Heart right ventricle (tissue), 16 donors: ENCODE data around the gene ZNRD2. TPM values are rescaled to one million over a fixed set of nuclear protein-coding genes. Genes with fewer than 3 reads are reported as not detected.
A peak's percentile ranks its signal among the peaks of the same experiment; 100 is the strongest.
"Not testable (repeated sequence)": the region's sequence is repeated elsewhere in the genome, so short reads cannot be mapped to it uniquely, and the experiment has no call there.

Source experiments
- ATAC-seq, 8 donors: fragments of 200-7000 bp; cut with Tn5 transposase; one replicate each; pipeline ENCODE4 v1.9.1; 2020; ENCODE audit warnings: mild to moderate bottlenecking in 8 of 8, moderate library complexity in 8 of 8, moderate number of reproducible peaks in 1 of 8
- DNase-seq, 2 donors: peaks; one replicate each; pipeline ENCODE4 v3.0.0-alpha.2; 2020
- H3K27ac ChIP-seq, 10 donors: fragments of 200-600 bp; sonication (generic) in 2 of 10; one replicate each; pipeline versions ENCODE4 v1.5.0 to v1.8.0; 2020 to 2022; ENCODE audit warnings: mild to moderate bottlenecking in 3 of 10
- H3K27me3 ChIP-seq, 7 donors: fragments of 200-600 bp; one replicate each; pipeline ENCODE4 v1.8.0; 2021 to 2022; ENCODE audit warnings: mild to moderate bottlenecking in 2 of 7
- H3K36me3 ChIP-seq, 9 donors: fragments of 200-600 bp; sonication (generic) in 1 of 9; one replicate each; pipeline versions ENCODE4 v1.5.0 to v1.8.0; 2020 to 2022; ENCODE audit warnings: mild to moderate bottlenecking in 2 of 9
- H3K4me1 ChIP-seq, 9 donors: fragments of 200-600 bp; sonication (generic) in 1 of 9; one replicate each; pipeline versions ENCODE4 v1.5.0 to v1.8.0; 2020 to 2022; ENCODE audit warnings: mild to moderate bottlenecking in 4 of 9
- H3K4me3 ChIP-seq, 10 donors: fragments of 200-600 bp; sonication (generic) in 2 of 10; one replicate each; pipeline versions ENCODE4 v1.5.0 to v1.8.0; 2020 to 2022; ENCODE audit warnings: mild to moderate bottlenecking in 7 of 10, moderate library complexity in 2 of 10
- H3K9me3 ChIP-seq, 11 donors: fragments of 200-600 bp in 10 of 11; sonication (generic) in 2 of 11; one replicate each; pipeline versions ENCODE4 v1.5.0 to v1.8.0; 2013 to 2022; ENCODE audit warnings: mild to moderate bottlenecking in 2 of 11, control low read depth in 1 of 11, moderate library complexity in 1 of 11
- WGBS, 2 donors: extraction: QIAGEN DNeasy Blood & Tissue Kit; methylation state at CpG; one replicate each; pipeline ENCODE4 v1.1.7; 2013; ENCODE audit warnings: inconsistent platforms in 1 of 2; 5-methylcytosine and 5-hydroxymethylcytosine counted together
- intact Hi-C, 10 donors: fragments of 100-400 bp; cut with DNase I; formaldehyde crosslinking; loops; one replicate each; pipeline versions ENCODE4 v1.11.1 to v1.14.2; 2022
- long read RNA-seq, 3 donors: library from polyadenylated mRNA; unstranded; transcript quantifications; one replicate each; pipeline ENCODE4 v2.0.0, GENCODE V29; 2020 to 2021
- polyA plus RNA-seq, 2 donors: library from polyadenylated mRNA; stranded (reverse); fragments of 200-250 nt; gene quantifications; one replicate each; pipeline ENCODE4 v1.2.3, GENCODE V29; 2013
- total RNA-seq, 10 donors: library from RNA; stranded (reverse); fragmentation: NEBNext Ultra II Directional in 3 of 10; extraction: Animal tissue kit (Norgen Biotek cat#: 25700) in 3 of 10; gene quantifications; one replicate each; pipeline versions ENCODE4 v1.2.1 to v1.2.4, GENCODE V29; 2021 to 2023
- TF ChIP-seq, protein P1 (sequence below), 9 donors: fragments of 200-600 bp; sonication (generic) in 2 of 9; IDR thresholded peaks; one replicate each; pipeline versions ENCODE4 v1.5.0 to v1.8.0; 2021 to 2022; ENCODE audit warnings: antibody characterized with exemption in 9 of 9, mild to moderate bottlenecking in 5 of 9, moderate library complexity in 1 of 9
- donor health status: Arrhythmogenic right ventricular cardiomyopathy.
- donor health status: ischemic (EF 13 %, LVEDD 7.1; RV severe dilation, severe dysfunction).
- donor health status: healthy with polysubstance abuse.
- donor health status: DM: no; HTN: yes; CAD: no.
- donor health status: DM: no; HTN: no; CAD: no.
- donor health status: ischemic (EF 25% LVEDD 6.9; RV normal size, moderate dysfunction).
- donor health status: ischemic (EF 25% LVEDD 5.7; RV mildly dilated, moderate dysfunction).
- donor health status: healthy.
- donor health status: DM: yes; HTN: yes; CAD: no.
- donor health status: Ischemic cardiomyopathy.
- donor health status: ischemic (EF 35%, LVEDD 5.7; RV mildly dilated, moderate dysfunction).
- donor health status: nonischemic (EF 11% LVEDD 7.7; RV severe dilation, severe dysfunction).
- donor health status: DM: yes; HTN: yes; CAD: no.
- donor health status: PGD.
- donor health status: ischemic (EF 29% LVEDD 5.4; RV normal size, mild dysfunction).
- donor health status: nonischemic (EF 23%, LVEDD 6.1; RV moderate dilation, normal function).

ZNRD2 gene, protein sequence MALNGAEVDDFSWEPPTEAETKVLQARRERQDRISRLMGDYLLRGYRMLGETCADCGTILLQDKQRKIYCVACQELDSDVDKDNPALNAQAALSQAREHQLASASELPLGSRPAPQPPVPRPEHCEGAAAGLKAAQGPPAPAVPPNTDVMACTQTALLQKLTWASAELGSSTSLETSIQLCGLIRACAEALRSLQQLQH
- total RNA-seq (10 to 100 TPM; 23.7 to 44.0 (median 26.3) TPM), polyA plus RNA-seq (10 to 100 TPM; 55.6 to 92.0 TPM)
- long read RNA-seq, donor 1, transcript SSSCA1-201 (4 exons, 698 nt) = major isoform, 8 of 15 reads
- long read RNA-seq, donor 1, partial matches to known transcripts = 0 of 15 reads
- long read RNA-seq, donor 1, other reads (novel, unspliced or antisense) = 5 of 15 reads
- long read RNA-seq, donor 2, transcript SSSCA1-201 (4 exons, 698 nt) = major isoform, 17 of 35 reads
- long read RNA-seq, donor 2, partial matches to known transcripts = 10 of 35 reads
- long read RNA-seq, donor 2, other reads (novel, unspliced or antisense) = 5 of 35 reads
- long read RNA-seq, donor 3, transcript SSSCA1-201 (4 exons, 698 nt) = major isoform, 5 of 8 reads
- long read RNA-seq, donor 3, partial matches to known transcripts = 0 of 8 reads
- long read RNA-seq, donor 3, other reads (novel, unspliced or antisense) = 0 of 8 reads

DNA sequence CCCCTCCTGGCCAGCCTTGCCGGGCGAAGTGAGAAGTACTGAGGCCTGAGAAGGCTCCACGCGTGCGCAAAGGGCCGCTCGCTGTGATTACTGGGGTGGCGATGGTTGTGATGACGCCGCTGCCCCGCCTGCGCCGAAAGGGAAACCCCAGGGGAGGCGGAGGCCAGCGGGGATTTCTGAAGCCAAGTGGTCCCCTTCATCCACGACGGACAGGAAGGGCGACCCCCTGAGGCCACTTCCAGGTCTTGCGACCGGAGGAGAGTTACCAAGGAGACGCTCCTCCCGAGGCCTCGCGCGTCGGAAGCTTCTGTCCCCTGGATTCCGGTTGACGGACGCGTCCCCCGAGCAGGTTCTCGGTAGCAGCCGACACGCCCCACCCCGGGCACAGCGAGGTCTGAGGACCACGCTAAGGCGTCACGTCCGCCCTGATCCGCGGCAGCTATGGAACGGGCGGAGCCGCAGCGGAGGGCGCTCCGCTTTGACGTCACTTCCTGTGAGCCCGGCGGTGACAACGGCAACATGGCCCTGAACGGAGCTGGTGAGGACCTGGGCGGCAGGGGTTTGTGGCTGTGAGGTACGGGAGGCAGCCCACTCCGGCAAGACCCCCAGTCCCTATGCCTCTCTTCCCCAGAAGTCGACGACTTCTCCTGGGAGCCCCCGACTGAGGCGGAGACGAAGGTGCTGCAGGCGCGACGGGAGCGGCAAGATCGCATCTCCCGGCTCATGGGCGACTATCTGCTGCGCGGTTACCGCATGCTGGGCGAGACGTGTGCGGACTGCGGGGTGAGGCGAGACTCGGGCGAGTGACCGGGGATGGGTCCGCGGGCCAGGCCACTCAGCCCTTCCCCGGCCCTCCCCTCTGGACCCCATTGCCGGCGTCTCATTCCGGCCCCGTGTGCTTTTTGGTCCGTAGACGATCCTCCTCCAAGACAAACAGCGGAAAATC, at the start of gene ZNRD2:
Gene ZNRD2, plus strand, starts transcription at position 505 of the 946 bp plus-strand sequence. Its CDS starts 15 bp downstream, at position 520.
- intact Hi-C loops = loop anchor here in 6 of 10 donors (1.0 to 5.0 kb wide), 7 partner anchors 29 to 347 kb away; partner anchors contain the start of genes MAP3K11 (in 2 of the 6), C11orf68 (in 1 of the 6) and DRAP1 (in 1 of the 6)
- H3K9me3 ChIP-seq = no peaks in the 10 kb centered on the region
- peaks cover 24 to 76% (median 59%) of the 10 kb centered on the region in 9 donors for H3K4me1 ChIP-seq
- WGBS, 2 donors = 0% methylated on average over 82 to 89 of the region's 89 CpGs
- TF ChIP-seq, protein P1, sequence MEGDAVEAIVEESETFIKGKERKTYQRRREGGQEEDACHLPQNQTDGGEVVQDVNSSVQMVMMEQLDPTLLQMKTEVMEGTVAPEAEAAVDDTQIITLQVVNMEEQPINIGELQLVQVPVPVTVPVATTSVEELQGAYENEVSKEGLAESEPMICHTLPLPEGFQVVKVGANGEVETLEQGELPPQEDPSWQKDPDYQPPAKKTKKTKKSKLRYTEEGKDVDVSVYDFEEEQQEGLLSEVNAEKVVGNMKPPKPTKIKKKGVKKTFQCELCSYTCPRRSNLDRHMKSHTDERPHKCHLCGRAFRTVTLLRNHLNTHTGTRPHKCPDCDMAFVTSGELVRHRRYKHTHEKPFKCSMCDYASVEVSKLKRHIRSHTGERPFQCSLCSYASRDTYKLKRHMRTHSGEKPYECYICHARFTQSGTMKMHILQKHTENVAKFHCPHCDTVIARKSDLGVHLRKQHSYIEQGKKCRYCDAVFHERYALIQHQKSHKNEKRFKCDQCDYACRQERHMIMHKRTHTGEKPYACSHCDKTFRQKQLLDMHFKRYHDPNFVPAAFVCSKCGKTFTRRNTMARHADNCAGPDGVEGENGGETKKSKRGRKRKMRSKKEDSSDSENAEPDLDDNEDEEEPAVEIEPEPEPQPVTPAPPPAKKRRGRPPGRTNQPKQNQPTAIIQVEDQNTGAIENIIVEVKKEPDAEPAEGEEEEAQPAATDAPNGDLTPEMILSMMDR (IDR thresholded peaks at IDR 0.05) = peak in 8 of 9 donors; percentile 39 to 73 (median 62)
- ATAC-seq (peak; percentile 85 to 92 (median 90)), DNase-seq (peak; percentile 97 to 98)
- peak within 1 kb of the TSS; percentile 73 to 98 (median 94) for H3K27ac ChIP-seq
- no peaks in the 10 kb centered on the region for H3K27me3 ChIP-seq
- H3K36me3 ChIP-seq = peaks cover 0 to 16% (median 0%) of the 10 kb centered on the region in 9 donors
- peak within 1 kb of the TSS; percentile 54 to 98 (median 86) for H3K4me3 ChIP-seq

DNA sequence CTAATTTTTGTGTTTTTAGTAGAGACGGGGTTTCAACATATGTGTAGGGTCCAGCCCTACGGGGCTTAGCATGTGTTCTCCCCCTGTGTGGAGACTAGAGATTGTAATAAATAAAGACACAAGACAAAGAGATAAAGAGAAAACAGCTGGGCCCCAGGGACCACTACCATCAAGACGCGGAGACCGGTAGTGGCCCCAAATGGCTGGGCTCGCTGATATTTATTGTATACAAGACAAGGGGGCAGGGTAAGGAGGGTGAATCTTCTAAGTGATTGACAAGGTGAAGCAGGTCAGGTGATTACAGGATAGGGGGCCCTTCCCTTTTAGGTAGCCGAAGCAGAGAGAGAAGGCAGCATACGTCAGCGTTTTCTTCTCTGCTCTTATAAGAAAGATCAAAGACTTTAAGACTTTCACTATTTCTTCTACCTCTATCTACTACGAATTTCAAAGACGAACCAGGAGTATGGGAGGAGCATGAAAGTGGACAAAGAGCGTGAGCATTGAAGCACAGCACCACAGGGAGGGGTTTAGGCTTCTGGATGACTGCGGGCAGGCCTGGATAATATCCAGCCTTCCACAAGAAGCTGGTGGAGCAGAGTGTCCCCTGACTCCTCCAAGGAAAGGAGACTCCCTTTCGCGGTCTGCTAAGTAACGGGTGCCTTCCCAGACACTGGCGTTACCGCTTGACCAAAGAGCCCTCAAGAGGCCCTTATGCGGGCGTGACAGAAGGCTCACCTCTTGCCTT, 48.3 kb upstream of the ZNRD2 start:
- DNase-seq, H3K27me3 ChIP-seq, H3K27ac ChIP-seq, ATAC-seq, H3K9me3 ChIP-seq, intact Hi-C loops, H3K4me3 ChIP-seq: not testable (repeated sequence)
- peaks cover 9 to 39% (median 24%) of the 10 kb centered on the region in 9 donors for H3K4me1 ChIP-seq
- 73 to 78% methylated on average over 20 of the region's 20 CpGs for WGBS, 2 donors
- peaks cover 0 to 10% (median 6%) of the 10 kb centered on the region in 9 donors for H3K36me3 ChIP-seq

DNA sequence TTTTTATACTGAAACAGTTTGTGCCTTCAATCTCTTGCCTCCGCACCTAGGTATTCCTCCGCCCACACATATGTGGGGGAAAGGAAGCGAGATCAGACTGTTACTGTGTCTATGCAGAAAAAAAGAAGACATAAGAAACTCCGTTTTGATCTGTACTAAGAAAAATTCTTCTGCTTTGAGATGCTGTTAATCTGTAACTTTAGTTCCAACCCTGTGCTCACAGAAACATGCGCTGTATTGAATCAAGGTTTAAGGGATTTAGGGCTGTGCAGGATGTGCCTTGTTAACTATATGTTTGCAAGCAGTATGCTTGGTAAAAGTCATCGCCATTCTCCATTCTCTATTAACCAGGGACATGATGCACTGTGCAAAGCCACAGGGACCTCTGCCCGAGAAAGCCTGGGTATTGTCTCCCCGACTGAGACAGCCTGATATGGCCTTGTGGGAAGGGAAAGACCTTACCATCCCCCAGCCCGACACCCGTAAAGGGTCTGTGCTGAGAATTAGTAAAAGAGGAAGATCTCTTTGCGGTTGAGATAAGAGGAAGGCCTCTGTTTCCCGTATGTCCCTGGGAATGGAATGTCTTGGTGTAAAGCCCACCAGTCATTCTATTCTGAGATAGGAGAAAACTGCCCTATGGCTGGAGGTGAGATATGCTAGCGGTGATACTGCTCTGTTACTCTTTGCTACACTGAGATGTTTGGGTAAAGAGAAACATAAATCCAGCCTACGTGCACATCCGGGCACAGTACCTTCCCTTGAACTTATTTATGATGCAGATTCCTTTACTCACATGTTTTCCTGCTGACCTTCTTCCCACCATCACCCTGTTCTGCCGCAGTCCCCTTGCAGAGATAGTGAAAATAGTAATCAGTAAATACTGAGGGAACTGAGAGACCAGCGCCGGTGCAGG, 47.3 kb upstream of the ZNRD2 start:
- H3K9me3 ChIP-seq, ATAC-seq, DNase-seq, H3K27me3 ChIP-seq, intact Hi-C loops: not testable (repeated sequence)
- Histone ChIP-seq H3K36me3 (peaks cover 0 to 21% (median 11%) of the 10 kb centered on the region in 9 donors), H3K27ac (peak overlapping the region in 1 of 10 donors; percentile 80), H3K4me1 (peaks cover 9 to 39% (median 24%) of the 10 kb centered on the region in 9 donors), H3K4me3 (peak overlapping the region in 1 of 10 donors; percentile 8)
- 71% methylated on average over 18 of the region's 18 CpGs for WGBS, 2 donors

- H3K27me3 ChIP-seq, intact Hi-C loops, H3K9me3 ChIP-seq, DNase-seq: not testable (repeated sequence)
- peaks cover 9 to 39% (median 24%) of the 10 kb centered on the region in 9 donors for H3K4me1 ChIP-seq
- peak overlapping the region in 1 of 10 donors; percentile 8 for H3K4me3 ChIP-seq
- H3K27ac ChIP-seq = peak overlapping the region in 2 of 10 donors; percentile 65 to 80
- 92 to 95% methylated on average over 7 of the region's 7 CpGs for WGBS, 2 donors
- H3K36me3 ChIP-seq = peaks cover 0 to 27% (median 11%) of the 10 kb centered on the region in 9 donors
- peak in 1 of 8 donors; percentile 3 for ATAC-seq
These were observed 46.7 kb upstream of the ZNRD2 start for GRCh38 chr11:65523631-65523968.
